GM12801 (cell line): Measurements from ENCODE around the gene RAMACL.

Experiments used
- TF ChIP-seq, protein P1 (sequence below): IDR thresholded peaks from one replicate; pipeline ENCODE4 v1.5.1; 2011; ENCODE audit warnings: control low read depth; ENCODE audit not compliant: insufficient read length; ENCODE audit errors: extremely low read depth

RAMACL gene

DNA sequence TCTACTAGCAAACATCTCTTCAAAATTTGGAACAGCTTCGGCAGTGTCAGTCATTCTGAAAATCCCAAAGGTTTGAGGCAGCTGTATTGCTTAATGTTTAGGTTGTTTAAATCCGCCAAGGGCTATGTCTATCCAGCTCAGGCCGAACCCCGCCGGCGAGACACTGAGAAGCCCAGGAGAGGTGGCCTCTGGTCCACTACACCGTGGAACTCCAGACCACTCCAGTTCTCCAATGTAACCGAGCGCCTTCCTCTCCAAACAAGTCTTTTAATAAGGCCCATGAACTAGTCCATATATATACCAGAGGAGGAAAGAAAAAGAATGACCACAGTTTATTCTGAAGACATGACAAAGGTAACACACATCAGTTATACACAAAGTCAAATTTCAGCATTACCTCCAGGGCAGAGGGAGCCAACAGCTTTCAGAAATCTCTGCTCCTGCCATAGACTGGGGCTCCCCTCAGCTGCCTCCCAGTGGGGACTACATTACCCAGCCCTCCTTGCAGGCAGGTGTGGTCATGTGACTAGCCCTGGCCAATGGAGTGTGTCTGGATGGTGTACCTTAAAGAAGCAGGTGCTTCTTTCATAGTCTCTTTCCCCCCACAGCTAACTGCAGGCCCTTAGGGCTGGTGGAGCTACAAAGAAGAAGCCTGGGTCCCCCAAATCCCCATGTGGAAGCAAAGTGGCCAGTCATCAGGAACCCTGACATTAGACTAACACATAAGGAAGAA is at the start of gene RAMACL:
TSS of gene RAMACL (minus strand) at position 255 of the 733 bp plus-strand sequence. CDS start at position 54, 201 bp downstream.
- TF ChIP-seq, protein P1, sequence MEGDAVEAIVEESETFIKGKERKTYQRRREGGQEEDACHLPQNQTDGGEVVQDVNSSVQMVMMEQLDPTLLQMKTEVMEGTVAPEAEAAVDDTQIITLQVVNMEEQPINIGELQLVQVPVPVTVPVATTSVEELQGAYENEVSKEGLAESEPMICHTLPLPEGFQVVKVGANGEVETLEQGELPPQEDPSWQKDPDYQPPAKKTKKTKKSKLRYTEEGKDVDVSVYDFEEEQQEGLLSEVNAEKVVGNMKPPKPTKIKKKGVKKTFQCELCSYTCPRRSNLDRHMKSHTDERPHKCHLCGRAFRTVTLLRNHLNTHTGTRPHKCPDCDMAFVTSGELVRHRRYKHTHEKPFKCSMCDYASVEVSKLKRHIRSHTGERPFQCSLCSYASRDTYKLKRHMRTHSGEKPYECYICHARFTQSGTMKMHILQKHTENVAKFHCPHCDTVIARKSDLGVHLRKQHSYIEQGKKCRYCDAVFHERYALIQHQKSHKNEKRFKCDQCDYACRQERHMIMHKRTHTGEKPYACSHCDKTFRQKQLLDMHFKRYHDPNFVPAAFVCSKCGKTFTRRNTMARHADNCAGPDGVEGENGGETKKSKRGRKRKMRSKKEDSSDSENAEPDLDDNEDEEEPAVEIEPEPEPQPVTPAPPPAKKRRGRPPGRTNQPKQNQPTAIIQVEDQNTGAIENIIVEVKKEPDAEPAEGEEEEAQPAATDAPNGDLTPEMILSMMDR = no peak

DNA sequence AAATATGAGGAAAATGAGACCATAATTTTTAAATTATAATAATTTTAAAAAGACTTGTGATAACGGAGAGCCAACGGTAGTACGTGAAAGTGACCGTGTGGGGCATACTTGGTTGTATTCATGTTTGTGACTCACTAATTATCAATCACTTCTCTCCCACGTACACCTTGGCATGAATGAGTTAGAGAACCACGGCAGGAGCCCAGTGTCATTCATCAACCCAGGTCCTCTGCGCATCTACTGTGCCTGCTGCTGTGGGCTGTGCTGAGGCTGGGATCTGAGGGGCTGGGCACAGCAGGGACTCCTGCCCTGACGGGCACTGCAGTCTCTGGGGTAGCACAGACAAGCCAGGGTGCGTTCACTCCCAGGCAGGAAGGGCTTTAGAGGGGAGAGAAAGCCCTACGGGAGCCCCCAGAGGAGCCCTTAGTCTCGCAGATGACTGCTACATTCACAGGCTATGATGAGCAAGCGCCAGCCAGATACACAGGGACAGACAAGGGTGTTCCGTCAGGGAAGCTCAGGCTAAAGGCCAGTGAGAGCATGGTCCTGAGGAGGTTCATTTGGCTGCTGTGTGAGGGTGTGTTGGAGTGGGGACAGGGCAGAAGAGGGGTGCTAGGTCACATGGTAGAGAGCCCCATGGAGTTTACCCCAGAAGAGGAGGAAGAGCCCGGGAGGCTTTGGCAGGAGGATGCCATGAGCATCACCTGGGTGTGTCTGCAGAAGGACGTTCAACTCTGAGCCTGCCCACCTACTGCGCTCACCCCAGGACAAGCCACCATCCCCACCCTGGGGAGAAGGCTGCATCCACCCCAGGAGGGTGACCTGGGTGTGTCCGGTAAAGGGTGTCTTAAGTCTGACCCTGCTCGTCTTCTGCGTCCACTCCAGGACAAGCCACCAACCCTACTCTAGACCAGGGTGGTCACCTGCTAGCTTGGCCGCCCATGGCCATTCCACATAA is 48.8 kb upstream of the RAMACL start:
- TF ChIP-seq, protein P1 = no peak

DNA sequence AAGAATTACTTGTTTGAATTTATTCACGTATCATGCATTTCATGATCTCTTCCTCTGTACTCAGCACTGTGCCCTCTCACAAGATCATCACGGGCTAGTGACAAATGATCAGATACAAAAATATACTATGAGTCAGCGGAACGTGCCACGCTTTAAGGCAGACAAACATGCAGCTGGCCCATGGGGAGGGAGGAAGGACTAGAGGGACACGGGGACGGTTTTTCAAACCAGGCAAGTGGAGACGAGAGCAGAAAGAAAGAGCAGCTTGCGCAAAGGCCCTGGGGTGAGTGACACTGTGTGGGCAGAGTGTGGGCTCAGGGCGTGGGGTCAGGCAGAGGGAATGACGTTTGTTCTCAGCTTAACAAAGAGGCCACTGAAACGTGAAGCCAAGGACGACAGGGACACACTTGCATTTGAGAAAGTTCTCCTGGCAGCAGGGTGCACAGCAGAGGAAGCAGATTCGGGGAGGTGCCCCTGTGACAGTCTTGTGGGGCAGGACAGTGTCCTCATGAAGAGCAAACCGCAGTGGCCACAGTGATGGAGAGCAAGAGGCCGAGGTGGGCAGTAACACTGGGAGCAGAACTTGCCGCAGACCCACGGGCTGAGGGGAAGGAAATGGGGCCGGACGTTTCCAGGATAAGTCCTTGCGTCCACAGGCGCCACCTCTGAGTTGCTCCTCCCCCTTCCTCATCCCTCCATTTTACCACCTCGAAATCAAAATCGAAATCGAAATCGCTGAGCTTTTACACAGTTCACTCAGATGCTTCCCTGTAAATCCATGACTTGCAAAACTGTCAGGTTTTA is 47.5 kb upstream of the RAMACL start:
- TF ChIP-seq, protein P1 = no peak

DNA sequence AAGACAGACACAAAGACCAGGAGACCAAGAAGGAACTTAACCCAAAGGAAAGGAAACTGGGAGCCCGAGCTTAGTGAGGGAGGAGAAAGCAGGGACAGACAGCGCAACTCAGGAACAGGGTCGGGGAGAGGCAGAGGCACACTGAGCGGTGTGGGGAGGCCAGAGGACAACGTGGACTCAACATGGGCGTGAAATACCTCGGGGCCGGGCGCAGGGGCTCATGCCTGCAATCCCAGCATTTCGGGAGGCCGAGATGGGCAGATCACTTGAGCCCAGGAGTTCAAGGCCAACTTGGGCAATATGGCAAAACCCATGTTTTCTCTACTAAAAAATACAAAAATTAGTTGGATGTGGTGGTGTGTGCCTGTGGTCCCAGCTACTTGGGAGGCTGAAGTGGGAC is 46.3 kb upstream of the RAMACL start:
- TF ChIP-seq, protein P1 = no peak

DNA sequence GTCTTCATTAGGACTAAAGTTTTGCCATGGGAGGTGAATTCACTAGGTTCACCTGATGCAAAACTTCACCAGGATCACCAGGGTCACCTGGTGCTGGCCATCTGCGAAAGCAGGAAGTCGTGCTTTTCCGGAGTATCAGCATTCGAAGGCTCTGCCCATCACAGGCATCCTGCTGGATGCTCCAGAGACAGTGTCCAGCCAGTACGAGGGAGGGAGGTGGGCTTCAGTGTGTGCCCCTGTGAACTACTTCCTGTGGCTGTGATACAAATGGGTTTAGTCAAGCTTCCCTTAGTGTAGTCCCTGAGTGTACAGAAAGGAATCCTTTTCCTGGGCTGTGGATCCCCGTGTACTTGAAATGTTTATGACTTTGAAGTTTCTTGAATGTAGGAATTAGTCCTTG is 44.0 kb upstream of the RAMACL start:
- TF ChIP-seq, protein P1 = no peak

DNA sequence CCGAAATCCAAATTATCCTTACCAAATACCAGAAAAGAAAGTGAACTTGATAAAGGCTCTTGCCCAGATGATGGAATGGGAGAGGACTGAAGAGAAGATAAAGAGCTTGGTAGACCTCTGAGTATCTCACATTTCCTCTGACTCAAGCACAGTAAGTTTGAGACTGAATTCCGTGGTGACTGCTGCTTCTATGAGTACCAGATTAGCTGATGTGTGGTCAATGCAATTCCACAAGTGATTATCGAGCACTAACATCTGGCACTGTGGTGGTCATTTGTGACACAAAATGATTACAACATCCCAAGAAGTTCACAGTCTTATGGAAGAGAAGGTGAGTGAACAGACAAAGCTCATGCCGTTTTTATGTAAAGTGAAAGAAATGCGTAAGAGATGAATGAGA is 43.1 kb upstream of the RAMACL start:
- TF ChIP-seq, protein P1 = no peak
